Measurements from ENCODE around the gene RPL13A.

The RPL13A gene

GRCh38 chr19:49530708-49531107, 43.3 kb downstream of the RPL13A start:
- TF ChIP-seq GATA2 (IDR thresholded peaks at IDR 0.05; ENCODE audit: low read depth, low read length) (no peak), GATA3 (IDR thresholded peaks at IDR 0.05; ENCODE audit: low read depth, low read length) (no peak)

GRCh38 chr19:49533551-49534488, 46.4 kb downstream of the RPL13A start:
- TF ChIP-seq GATA3 (IDR thresholded peaks at IDR 0.05; ENCODE audit: low read depth, low read length), result no peak
- TF ChIP-seq GATA2 (IDR thresholded peaks at IDR 0.05; ENCODE audit: low read depth, low read length), result no peak

- TF ChIP-seq GATA2 (IDR thresholded peaks at IDR 0.05; ENCODE audit: low read depth, low read length) (no peak), GATA3 (IDR thresholded peaks at IDR 0.05; ENCODE audit: low read depth, low read length) (no peak)
Observed at GRCh38 chr19:49534632-49535385, 47.4 kb downstream of the RPL13A start.

- no peak for TF ChIP-seq GATA2 (IDR thresholded peaks at IDR 0.05; ENCODE audit: low read depth, low read length)
- no peak for TF ChIP-seq GATA3 (IDR thresholded peaks at IDR 0.05; ENCODE audit: low read depth, low read length)
Observed at GRCh38 chr19:49536921-49537462, 49.6 kb downstream of the RPL13A start.

GRCh38 chr19:49538643-49539042, 51.2 kb downstream of the RPL13A start:
- TF ChIP-seq GATA2 (IDR thresholded peaks at IDR 0.05; ENCODE audit: low read depth, low read length), result no peak
- TF ChIP-seq GATA3 (IDR thresholded peaks at IDR 0.05; ENCODE audit: low read depth, low read length), result no peak

GRCh38 chr19:49539192-49539952, 52.0 kb downstream of the RPL13A start:
- no peak for TF ChIP-seq GATA2 (IDR thresholded peaks at IDR 0.05; ENCODE audit: low read depth, low read length)
- no peak for TF ChIP-seq GATA3 (IDR thresholded peaks at IDR 0.05; ENCODE audit: low read depth, low read length)
